H1 (cell line): Measurements from ENCODE around the gene AKT1. TPM values are rescaled to one million over a fixed set of nuclear protein-coding genes. Genes with fewer than 3 reads are reported as not detected.

Experiments
- CHD2 ChIP-seq: IDR thresholded peaks from 2 replicates; pipeline ENCODE4 v1.6.1; 2012; ENCODE audit warnings: low read length, improper control_type of control experiment
- CHD7 ChIP-seq: fragments of 300-600 bp; sonication (generic); IDR thresholded peaks from 2 replicates; pipeline ENCODE4 v1.7.1; 2012; ENCODE audit warnings: low read length, moderate library complexity, mild to moderate bottlenecking, inconsistent platforms; ENCODE audit not compliant: insufficient replicate concordance
- EGR1 ChIP-seq: IDR thresholded peaks from 2 replicates; pipeline ENCODE4 v1.6.1; 2011; ENCODE audit warnings: low read depth, low read length, borderline replicate concordance
- EZH2 ChIP-seq: fragments of 200-600 bp; sonication (generic); IDR thresholded peaks from 2 replicates; pipeline ENCODE4 v1.7.1; 2012; ENCODE audit warnings: low read depth, mild to moderate bottlenecking, moderate library complexity, low read length, inconsistent platforms; ENCODE audit not compliant: severe bottlenecking
- RBBP5 ChIP-seq: IDR thresholded peaks from 2 replicates; pipeline ENCODE4 v1.7.1; 2012; ENCODE audit warnings: low read depth, mild to moderate bottlenecking, inconsistent platforms, low read length, moderate library complexity, borderline replicate concordance
- SIN3A ChIP-seq, 2 experiments: IDR thresholded peaks in 1 of 2; conservative IDR thresholded peaks in 1 of 2; 2 replicates each; pipeline ENCODE4 v1.6.1; 2011 to 2012; ENCODE audit warnings: low read length in 2 of 2, improper control_type of control experiment in 1 of 2, low read depth in 1 of 2, mild to moderate bottlenecking in 1 of 2
- SP2 ChIP-seq: IDR thresholded peaks from 2 replicates; pipeline ENCODE4 v1.6.1; 2012; ENCODE audit warnings: mild to moderate bottlenecking, low read length, inconsistent platforms
- SRF ChIP-seq: IDR thresholded peaks from 2 replicates; pipeline ENCODE4 v1.6.1; 2011; ENCODE audit warnings: mild to moderate bottlenecking, low read depth, low read length, moderate library complexity
- TAF7 ChIP-seq: optimal IDR thresholded peaks from 2 replicates; pipeline ENCODE3; 2011; ENCODE audit warnings: low read depth, mild to moderate bottlenecking, inconsistent platforms, low read length, moderate library complexity, borderline replicate concordance
- polyA plus RNA-seq, 7 experiments: library from polyadenylated mRNA; depleted of rRNA in 3 of 7; stranded (reverse) in 5 of 7; unstranded in 2 of 7; fragments of >200 nt in 5 of 7; fragments of 200-250 nt in 2 of 7; gene quantifications; 1 replicate in 5 of 7; 2 replicates in 1 of 7; 4 replicates in 1 of 7; pipeline versions ENCODE4 v1.2.1 to v1.2.3, GENCODE V29; 2011 to 2013; ENCODE audit warnings: missing spikeins in 2 of 7, mixed read lengths in 2 of 7
- total RNA-seq: library from RNA; stranded (reverse); fragmentation: NEBNext Ultra II Directional; extraction: Animal tissue kit (Norgen Biotek cat#: 25700); gene quantifications from 2 replicates; pipeline ENCODE4 v1.2.1, GENCODE V29; 2021

The AKT1 gene
- total and polyA plus RNA-seq, 2 of the 8 experiments (the other 6 are each of a cell fraction or from before 2014, with no cell fraction given), result 68.1 to 71.5 TPM

- peak; percentile 22 for TF ChIP-seq TAF7
- no peak for TF ChIP-seq EZH2
- peak; percentile 42; the same call in 1 of the 2 replicates for TF ChIP-seq CHD2
- no peak for TF ChIP-seq CHD7
- no peak for TF ChIP-seq EGR1
- 0 out of 2 replicates have a peak, but pooled peaks have one; percentile 47 for TF ChIP-seq RBBP5
- peak; percentile 44 to 79; a peak in 2 of 4 replicates for TF ChIP-seq SIN3A (conservative IDR thresholded peaks at IDR 0.05 in 1 of 2, IDR thresholded peaks at IDR 0.05 in 1 of 2; ENCODE audit: low read depth in 1 of 2, low read length in 2 of 2)
- TF ChIP-seq SP2, result no peak
- TF ChIP-seq SRF, result no peak
Observed at GRCh38 chr14:104768437-104769323, 26.9 kb downstream of the AKT1 start (continued).
